ENCODE results near the gene HNRNPAB. TPM values are rescaled to one million over a fixed set of nuclear protein-coding genes. Genes with fewer than 3 reads are reported as not detected.

The HNRNPAB gene
- total RNA-seq, 1 donor from 2014 or later: 199 TPM

DNA sequence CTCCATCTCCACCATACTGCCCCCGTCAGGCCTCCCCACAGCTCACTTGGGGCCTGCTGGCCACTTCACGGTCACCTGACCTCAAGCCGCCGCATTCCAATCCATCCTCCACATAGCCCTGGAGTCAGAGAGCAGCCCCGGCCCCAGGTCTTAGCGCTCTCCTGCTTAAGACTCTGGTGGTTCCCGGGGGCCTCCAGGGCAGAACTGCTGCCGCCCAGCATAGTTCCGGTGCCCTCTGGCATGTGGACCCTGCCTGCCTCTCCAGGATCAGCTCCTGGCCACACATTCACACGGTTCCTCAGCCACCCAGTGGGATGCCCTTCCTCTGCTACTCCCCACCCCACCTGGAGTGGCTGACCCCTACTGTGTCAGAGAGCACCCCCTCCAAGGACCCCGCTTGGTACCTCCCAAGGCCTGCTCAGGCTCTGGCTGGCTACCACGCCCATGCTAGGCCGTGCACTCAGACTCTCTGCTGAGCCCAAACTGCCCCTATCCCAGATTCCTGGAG lies 19.5 kb downstream of the HNRNPAB start:
- H3K4me2 ChIP-seq (ENCODE audit: low read length): no peak overlapping the region
- no peak for FAIRE-seq

DNA sequence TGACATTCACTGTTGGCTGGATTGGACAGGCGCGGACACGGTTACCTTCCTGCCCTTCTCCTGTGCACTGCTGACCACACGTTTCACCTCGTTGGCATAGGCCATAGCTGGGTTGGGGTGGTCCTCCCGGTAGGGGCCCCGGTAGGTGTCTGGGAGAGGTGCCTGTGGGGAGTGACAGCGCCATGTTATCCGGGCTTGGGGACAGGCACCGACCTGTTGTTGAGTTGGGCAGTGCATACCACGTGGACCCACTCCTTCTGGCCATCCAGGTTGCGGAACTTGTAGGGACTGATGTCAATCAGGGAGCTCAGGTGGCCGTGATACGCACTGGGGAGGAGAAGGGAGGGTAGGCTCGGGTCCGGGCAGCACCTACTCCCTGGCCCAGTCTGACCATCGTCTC lies 20.1 kb downstream of the HNRNPAB start:
- Mint-ChIP-seq H3K27me3 (ENCODE audit: low read depth, unreplicated experiment) (no peaks in the 10 kb centered on the region), H3K27ac (ENCODE audit: unreplicated experiment) (no peak overlapping the region), H3K9me3 (ENCODE audit: unreplicated experiment) (peaks cover 16% of the 10 kb centered on the region), H3K36me3 (ENCODE audit: low read depth, unreplicated experiment) (peaks cover 37% of the 10 kb centered on the region), H3K4me3 (ENCODE audit: unreplicated experiment) (no peak overlapping the region), H3K4me1 (ENCODE audit: low read depth, unreplicated experiment) (peaks cover 11% of the 10 kb centered on the region)
- peaks cover 8% of the 10 kb centered on the region for H3K9me3 ChIP-seq (ENCODE audit: insufficient read depth, low read depth, low read length)
- H2AFZ ChIP-seq (ENCODE audit: low read depth, low read length): no peak overlapping the region
- TF ChIP-seq, protein P1, sequence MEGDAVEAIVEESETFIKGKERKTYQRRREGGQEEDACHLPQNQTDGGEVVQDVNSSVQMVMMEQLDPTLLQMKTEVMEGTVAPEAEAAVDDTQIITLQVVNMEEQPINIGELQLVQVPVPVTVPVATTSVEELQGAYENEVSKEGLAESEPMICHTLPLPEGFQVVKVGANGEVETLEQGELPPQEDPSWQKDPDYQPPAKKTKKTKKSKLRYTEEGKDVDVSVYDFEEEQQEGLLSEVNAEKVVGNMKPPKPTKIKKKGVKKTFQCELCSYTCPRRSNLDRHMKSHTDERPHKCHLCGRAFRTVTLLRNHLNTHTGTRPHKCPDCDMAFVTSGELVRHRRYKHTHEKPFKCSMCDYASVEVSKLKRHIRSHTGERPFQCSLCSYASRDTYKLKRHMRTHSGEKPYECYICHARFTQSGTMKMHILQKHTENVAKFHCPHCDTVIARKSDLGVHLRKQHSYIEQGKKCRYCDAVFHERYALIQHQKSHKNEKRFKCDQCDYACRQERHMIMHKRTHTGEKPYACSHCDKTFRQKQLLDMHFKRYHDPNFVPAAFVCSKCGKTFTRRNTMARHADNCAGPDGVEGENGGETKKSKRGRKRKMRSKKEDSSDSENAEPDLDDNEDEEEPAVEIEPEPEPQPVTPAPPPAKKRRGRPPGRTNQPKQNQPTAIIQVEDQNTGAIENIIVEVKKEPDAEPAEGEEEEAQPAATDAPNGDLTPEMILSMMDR (IDR thresholded peaks at IDR 0.05; ENCODE audit: insufficient read depth, low read depth, low read length): no peak
- no peak for TF ChIP-seq EZH2 (IDR thresholded peaks at IDR 0.05; ENCODE audit: insufficient read depth, low read length)
- peaks cover 4% of the 10 kb centered on the region for H3K4me1 ChIP-seq (ENCODE audit: insufficient read depth, low read length)
- H3K9ac ChIP-seq (ENCODE audit: low read length): no peak overlapping the region
- no peak overlapping the region for H3K4me3 ChIP-seq (ENCODE audit: insufficient read depth, low read depth, low read length)
- H4K20me1 ChIP-seq (ENCODE audit: insufficient read depth, low read length): peaks cover 54% of the 10 kb centered on the region
- no peak overlapping the region for H3K4me2 ChIP-seq (ENCODE audit: low read length)
- H3K79me2 ChIP-seq (ENCODE audit: insufficient read depth, low read length): peaks cover 23% of the 10 kb centered on the region
- H3K36me3 ChIP-seq (ENCODE audit: insufficient read depth, low read length): peaks cover 21% of the 10 kb centered on the region
- FAIRE-seq: no peak
- DNase-seq (ENCODE audit: low read depth): no peak
- H3K27ac ChIP-seq (ENCODE audit: low read depth, low read length): no peak overlapping the region
- no peaks in the 10 kb centered on the region for H3K27me3 ChIP-seq (ENCODE audit: insufficient read depth, low read length)

More for the DNA sequence above, 19.5 kb downstream of the HNRNPAB start:
- DNase-seq (ENCODE audit: low read depth): no peak
- Mint-ChIP-seq H3K27ac (ENCODE audit: unreplicated experiment) (no peak overlapping the region), H3K27me3 (ENCODE audit: low read depth, unreplicated experiment) (no peaks in the 10 kb centered on the region), H3K4me3 (ENCODE audit: unreplicated experiment) (no peak overlapping the region), H3K9me3 (ENCODE audit: unreplicated experiment) (peaks cover 14% of the 10 kb centered on the region), H3K4me1 (ENCODE audit: low read depth, unreplicated experiment) (peaks cover 10% of the 10 kb centered on the region), H3K36me3 (ENCODE audit: low read depth, unreplicated experiment) (peaks cover 35% of the 10 kb centered on the region)
- Histone ChIP-seq H4K20me1 (ENCODE audit: insufficient read depth, low read length) (peaks cover 50% of the 10 kb centered on the region), H3K27me3 (ENCODE audit: insufficient read depth, low read length) (no peaks in the 10 kb centered on the region), H3K9me3 (ENCODE audit: insufficient read depth, low read depth, low read length) (peaks cover 8% of the 10 kb centered on the region), H3K79me2 (ENCODE audit: insufficient read depth, low read length) (peaks cover 18% of the 10 kb centered on the region), H3K9ac (ENCODE audit: low read length) (no peak overlapping the region), H2AFZ (ENCODE audit: low read depth, low read length) (no peak overlapping the region), H3K36me3 (ENCODE audit: insufficient read depth, low read length) (peaks cover 22% of the 10 kb centered on the region), H3K27ac (ENCODE audit: low read depth, low read length) (no peak overlapping the region), H3K4me1 (ENCODE audit: insufficient read depth, low read length) (peaks cover 4% of the 10 kb centered on the region), H3K4me3 (ENCODE audit: insufficient read depth, low read depth, low read length) (no peak overlapping the region)
- TF ChIP-seq, protein P1 (IDR thresholded peaks at IDR 0.05; ENCODE audit: insufficient read depth, low read depth, low read length): no peak
- TF ChIP-seq EZH2 (IDR thresholded peaks at IDR 0.05; ENCODE audit: insufficient read depth, low read length): no peak

DNA sequence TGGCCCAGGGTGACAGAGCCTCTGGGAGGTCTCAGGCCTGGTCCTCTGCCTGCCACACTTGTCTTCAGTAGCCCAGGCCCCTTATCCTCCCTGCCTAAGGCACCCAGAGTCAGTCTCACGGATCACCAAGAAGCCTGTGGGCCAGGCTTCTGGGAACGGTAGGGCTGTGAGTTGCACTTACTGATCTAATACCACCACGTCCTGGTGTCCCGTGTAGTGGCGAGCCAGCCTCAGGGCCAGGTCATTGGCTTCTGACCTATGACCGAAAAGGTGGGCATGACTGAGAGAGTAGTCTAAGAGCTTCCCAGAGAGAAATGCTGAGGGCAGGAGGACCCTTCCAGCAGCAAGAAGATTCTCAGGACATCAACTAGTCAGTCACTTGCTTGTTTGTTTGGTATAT lies 20.8 kb downstream of the HNRNPAB start:
- peaks cover 62% of the 10 kb centered on the region for H4K20me1 ChIP-seq (ENCODE audit: insufficient read depth, low read length)
- peaks cover 21% of the 10 kb centered on the region for H3K36me3 ChIP-seq (ENCODE audit: insufficient read depth, low read length)
- Mint-ChIP-seq H3K27ac (ENCODE audit: unreplicated experiment) (no peak overlapping the region), H3K9me3 (ENCODE audit: unreplicated experiment) (peaks cover 16% of the 10 kb centered on the region), H3K27me3 (ENCODE audit: low read depth, unreplicated experiment) (no peaks in the 10 kb centered on the region), H3K4me1 (ENCODE audit: low read depth, unreplicated experiment) (peaks cover 13% of the 10 kb centered on the region), H3K4me3 (ENCODE audit: unreplicated experiment) (no peak overlapping the region), H3K36me3 (ENCODE audit: low read depth, unreplicated experiment) (peaks cover 44% of the 10 kb centered on the region)
- H3K79me2 ChIP-seq (ENCODE audit: insufficient read depth, low read length): peaks cover 30% of the 10 kb centered on the region
- H2AFZ ChIP-seq (ENCODE audit: low read depth, low read length): no peak overlapping the region
- no peak for DNase-seq (ENCODE audit: low read depth)
- no peak overlapping the region for H3K27ac ChIP-seq (ENCODE audit: low read depth, low read length)
- TF ChIP-seq, protein P1 (IDR thresholded peaks at IDR 0.05; ENCODE audit: insufficient read depth, low read depth, low read length): no peak
- no peak for TF ChIP-seq EZH2 (IDR thresholded peaks at IDR 0.05; ENCODE audit: insufficient read depth, low read length)
- peaks cover 8% of the 10 kb centered on the region for H3K9me3 ChIP-seq (ENCODE audit: insufficient read depth, low read depth, low read length)
- FAIRE-seq: no peak
- no peaks in the 10 kb centered on the region for H3K27me3 ChIP-seq (ENCODE audit: insufficient read depth, low read length)
- no peak overlapping the region for H3K4me3 ChIP-seq (ENCODE audit: insufficient read depth, low read depth, low read length)
- H3K4me1 ChIP-seq (ENCODE audit: insufficient read depth, low read length): peaks cover 4% of the 10 kb centered on the region
- H3K9ac ChIP-seq (ENCODE audit: low read length): no peak overlapping the region
- no peak overlapping the region for H3K4me2 ChIP-seq (ENCODE audit: low read length)
